ENCODE results near the gene GPR61.

GPR61 gene

GRCh38 chr1:109509176-109510134 lies 30.2 kb upstream of the GPR61 start, which contains the start of gene AMIGO1:
AMIGO1 (minus strand) TSS chr1:109509727; CDS start chr1:109508912, 815 bp downstream.
- peak; percentile 60 for DNase-seq

DNA sequence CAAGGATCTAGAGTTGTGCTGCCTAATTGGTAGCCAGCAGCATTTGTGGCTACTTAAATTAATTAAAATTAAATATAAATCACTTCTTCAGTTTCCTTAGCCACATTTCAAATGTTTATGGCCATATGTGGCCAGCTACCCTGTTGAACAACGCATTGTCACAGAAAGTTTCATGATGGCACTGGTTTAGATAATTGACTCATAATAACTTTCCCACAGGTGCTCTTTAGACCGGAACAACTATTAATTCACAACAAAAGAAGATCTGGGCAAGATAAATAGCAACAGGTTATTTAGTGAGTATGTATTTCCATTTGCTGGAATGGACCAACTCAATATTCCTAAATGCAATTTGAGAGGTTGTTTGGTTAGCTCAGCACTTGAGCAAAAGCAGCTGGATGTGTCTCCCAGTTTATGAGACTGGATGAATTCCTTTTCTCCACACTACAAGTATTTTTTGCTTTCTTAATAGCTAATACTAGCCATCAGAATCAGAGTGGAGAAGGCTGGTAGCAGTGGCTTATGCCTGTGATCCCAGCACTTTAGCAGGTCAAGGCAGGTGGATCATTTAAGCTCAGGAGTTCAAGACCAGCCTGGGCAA lies 26.5 kb upstream of the GPR61 start:
- no peak for DNase-seq

GRCh38 chr1:109514846-109515245 lies 24.8 kb upstream of the GPR61 start:
- no peak for DNase-seq

DNA sequence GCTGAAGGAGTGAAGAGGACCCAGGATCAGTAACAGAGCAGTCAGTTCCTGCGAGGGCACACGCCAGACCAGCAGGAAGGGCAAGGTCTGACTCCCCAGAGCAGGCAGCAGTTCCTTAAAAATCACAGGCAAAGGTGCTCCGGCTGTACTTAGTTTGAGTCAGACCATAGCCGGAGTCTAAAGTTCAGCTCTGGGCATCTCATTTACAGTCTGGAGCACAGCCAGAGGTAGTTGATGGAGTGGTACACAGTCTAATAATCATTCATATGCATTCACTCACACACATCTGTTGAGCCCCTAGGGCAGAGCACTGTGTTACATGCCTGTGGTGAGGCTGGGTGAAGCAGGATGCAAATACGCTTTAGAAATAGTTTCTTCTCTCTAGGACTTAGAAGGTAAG lies 22.8 kb upstream of the GPR61 start:
- no peak for DNase-seq

DNA sequence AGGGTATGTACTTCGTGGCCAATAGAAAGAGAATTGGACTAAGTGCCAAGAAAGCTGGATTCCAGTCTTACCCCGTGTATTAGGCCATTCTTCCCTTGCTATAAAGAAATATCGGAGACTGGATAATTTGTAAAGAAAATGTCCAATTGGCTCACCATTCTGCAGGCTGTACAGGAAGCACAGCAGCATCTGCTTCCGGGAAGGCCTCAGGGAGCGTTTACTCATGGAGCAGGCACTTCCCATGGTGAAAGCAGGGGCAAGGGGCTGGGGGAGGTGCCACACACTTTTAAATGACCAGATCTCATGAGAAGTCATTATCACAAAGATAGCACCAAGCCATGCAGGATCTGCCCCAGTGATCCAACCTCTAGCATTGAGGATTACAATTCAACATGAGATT lies 22.3 kb upstream of the GPR61 start:
- DNase-seq, result no peak

- DNase-seq, result no peak
Observed at GRCh38 chr1:109521002-109521951, 18.4 kb upstream of the GPR61 start.

GRCh38 chr1:109522026-109522425 lies 17.6 kb upstream of the GPR61 start:
- DNase-seq, result no peak

DNA sequence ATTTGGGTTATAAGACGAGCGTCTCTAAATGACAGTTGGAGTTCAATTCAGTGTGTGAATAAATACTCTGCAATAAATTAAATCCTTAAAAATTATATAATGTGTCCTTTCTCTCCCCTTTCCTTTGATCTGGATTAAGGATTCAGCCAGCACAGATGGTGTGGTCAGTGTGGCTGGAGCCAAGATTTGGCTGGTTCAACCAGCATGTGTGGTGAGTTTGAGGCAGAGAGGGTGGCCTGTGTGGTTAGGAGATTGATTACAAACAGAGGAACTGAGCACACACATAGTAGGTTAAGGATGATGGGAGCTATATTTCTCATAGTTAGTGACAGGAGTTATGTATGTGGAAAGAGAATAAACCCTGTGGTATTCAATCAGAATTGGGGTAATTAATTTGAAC lies 16.0 kb upstream of the GPR61 start:
- DNase-seq, result no peak

DNA sequence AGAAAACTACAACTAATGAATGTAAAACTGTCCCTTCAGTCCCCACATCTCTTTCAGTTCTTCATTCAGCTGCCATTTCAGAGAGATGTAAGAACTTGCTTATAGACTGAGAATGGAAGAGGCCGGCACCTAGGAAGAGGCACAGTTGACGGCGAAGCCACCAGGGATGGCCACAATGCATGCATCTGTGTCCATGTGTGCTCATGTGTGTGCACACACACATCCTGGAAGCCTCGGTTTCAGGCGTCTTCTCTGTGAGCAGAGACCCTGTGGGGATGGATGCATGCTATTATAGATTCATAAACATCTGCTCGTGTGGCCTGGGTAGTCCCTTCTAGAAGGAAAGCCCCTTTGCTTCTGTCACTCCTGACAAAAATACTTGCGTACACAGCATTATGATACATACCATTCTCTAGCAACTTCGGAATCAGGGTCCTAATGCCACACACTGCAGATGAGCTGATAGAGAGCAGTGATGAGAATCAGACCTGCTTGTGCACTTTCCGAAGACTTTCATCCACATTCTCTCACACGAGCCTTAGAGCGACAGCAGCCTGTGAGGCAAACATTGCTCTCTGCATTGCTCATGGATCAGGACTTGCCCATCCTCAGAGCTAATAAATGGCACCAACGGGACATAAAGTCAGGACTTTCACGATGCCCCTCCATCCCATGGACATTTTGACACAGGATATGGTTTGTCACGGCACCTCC lies 12.4 kb upstream of the GPR61 start:
- no peak for DNase-seq

DNA sequence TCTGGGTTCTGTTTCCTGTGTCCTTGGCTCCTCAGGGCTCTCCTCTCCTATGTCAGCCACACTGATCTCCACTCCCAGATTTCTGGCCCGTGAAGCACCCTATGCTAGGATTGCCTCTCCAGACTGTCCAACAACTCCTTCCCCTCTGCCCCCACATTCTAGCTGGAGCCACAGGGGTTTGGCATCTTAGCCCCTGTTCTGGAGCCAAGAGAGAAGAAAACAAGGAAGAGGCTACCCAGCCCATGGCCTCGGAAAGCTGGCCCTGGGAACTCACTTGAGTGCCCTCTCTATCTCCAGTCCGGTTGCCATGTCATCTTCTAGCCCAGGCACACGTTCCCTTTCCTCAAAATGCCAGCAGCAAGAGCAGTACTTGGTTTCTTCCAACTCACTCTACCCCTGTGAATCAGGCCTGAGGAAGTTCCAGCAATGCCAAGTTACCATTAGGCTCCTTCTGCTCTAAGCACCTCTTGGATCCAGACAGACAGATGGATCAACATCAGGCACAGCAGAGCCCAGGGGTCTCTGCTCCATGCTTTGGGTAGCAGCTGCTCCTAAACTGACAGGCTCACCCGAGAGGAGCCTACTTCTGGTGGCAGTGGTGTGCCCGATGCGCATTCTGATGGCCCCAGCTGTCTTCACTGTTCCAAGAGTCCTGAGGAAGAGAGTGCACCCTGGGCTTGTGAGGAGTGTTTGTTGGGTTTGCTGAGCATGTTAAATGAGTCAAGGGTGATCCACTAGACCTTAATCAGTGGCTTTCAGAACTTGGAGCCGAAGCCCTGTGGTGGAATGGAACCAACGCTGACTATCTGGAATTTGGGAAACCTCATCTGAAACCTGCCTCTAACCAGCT lies 11.6 kb upstream of the GPR61 start:
- DNase-seq, result no peak

GRCh38 chr1:109528712-109529111 lies 11.0 kb upstream of the GPR61 start:
- no peak for DNase-seq

DNA sequence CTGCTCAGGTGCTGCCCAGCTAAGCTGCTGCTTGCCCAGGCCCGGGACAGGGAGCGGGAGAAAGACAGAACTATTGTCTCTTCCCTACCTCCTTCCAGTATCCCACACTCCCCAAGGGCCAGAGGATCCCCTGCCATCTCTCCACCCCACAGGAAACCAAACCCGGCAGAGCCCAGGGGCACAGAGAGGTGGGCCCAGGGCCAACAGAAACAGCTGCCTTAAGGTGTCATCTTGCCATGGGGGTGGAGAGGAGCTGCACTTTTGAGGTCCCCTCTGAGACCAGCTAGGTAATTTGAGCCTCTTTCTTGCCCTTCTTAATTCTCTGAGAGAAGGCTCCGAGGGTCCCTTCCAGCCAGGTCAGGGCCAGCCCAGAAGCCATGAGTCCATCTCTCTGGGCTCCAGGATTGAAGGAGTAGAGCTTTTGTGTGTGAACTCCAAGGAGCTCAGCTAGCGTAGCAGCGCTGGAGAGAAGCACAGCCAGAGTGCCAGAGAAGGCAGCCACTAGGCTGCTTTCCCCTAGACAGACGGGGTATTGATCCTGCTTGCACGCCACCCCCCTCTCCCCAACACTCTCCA lies 9.7 kb upstream of the GPR61 start:
- no peak for DNase-seq

DNA sequence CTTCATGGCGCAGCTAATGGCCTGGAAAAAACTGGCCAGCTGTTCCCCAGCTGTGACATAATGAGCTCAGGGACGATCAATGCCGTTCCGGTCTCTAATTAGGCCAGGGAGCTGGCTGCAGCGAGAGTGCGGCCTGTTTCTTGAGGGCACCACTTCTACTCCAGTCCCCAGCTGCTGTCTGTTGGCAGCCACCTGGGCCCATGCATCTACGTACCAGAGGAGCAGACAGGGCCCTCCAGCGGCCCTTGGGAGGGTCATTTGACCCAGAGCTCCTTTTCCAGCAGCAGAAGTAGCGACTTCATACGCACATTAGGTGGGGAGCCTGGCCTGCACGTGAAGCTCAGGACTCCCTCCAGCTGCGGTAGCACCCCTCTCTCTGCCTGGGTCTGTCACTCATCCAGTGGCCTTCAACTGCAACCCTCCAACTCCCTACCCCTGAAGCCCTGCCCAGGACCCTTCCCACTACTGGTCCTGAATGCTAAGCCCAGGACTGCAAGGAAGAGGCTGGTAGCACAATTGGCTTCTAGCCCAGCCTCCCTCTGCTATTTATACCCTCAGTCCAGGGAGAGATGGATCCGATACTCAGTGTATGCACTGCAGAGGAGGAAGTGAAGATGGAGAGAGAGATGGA lies 9.1 kb upstream of the GPR61 start:
- DNase-seq, result no peak

- DNase-seq, result no peak
Observed at GRCh38 chr1:109531380-109531779, 8.3 kb upstream of the GPR61 start.

GRCh38 chr1:109531826-109532364 lies 7.8 kb upstream of the GPR61 start:
- DNase-seq, result no peak

GRCh38 chr1:109532365-109533136 lies 7.1 kb upstream of the GPR61 start:
- peak; percentile 92 for DNase-seq

DNA sequence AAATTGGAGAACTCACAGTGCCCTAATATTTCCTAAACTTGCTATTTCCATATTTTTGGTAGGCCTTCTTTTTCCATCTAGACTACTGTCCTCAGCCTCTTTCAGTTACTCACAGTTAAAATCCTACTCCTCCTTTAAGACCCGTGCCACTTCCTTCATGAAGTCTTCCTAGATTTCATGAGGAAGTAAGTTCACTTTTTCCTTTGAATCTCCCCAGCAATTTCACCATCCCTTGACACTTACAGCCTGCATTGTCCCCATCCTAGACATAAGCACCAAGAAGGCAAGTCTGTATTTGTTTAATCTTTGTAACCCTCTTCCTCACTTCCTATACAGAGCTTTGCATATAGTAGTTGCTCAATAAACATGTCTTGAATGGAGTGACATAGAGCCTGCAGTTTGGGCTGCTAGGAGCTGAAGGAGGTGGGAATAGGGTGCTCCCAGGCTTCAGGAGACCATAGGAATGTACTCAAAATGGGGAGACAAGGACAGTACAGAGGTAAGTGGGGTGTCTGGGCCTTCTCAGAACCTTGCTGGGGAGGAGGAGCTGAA lies 5.3 kb upstream of the GPR61 start:
- no peak for DNase-seq

DNA sequence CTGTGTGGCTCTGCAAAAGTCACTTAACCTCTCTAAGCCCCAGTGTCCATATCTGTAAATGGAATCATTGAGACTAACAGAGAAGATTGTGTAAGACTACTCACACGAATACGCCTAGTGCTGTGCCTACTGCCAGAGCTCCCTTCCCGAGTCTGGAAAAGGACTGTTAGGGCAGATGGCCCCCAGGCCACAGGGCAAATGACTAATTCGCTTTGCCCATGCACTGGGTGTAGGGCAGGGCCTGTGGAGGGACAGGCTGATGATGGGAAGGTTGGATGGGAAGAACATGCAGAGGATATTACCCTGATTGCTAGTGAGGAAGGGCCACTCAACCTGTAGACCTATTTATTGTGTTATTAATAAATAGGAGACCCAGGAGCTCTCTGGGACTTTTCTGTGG lies 4.2 kb upstream of the GPR61 start:
- DNase-seq, result no peak

GRCh38 chr1:109535971-109536491 lies 3.6 kb upstream of the GPR61 start:
- DNase-seq, result no peak
